HG02970 (cell line): ENCODE measurements around the gene SERINC5.

Experiments
- ATAC-seq: cut with Tn5 transposase; IDR thresholded peaks from one replicate; pipeline ENCODE4 v1.9.1; 2021; ENCODE audit warnings: mild to moderate bottlenecking, moderate library complexity, moderate number of reproducible peaks; ENCODE audit not compliant: unreplicated experiment, low FRiP score

SERINC5 gene

DNA sequence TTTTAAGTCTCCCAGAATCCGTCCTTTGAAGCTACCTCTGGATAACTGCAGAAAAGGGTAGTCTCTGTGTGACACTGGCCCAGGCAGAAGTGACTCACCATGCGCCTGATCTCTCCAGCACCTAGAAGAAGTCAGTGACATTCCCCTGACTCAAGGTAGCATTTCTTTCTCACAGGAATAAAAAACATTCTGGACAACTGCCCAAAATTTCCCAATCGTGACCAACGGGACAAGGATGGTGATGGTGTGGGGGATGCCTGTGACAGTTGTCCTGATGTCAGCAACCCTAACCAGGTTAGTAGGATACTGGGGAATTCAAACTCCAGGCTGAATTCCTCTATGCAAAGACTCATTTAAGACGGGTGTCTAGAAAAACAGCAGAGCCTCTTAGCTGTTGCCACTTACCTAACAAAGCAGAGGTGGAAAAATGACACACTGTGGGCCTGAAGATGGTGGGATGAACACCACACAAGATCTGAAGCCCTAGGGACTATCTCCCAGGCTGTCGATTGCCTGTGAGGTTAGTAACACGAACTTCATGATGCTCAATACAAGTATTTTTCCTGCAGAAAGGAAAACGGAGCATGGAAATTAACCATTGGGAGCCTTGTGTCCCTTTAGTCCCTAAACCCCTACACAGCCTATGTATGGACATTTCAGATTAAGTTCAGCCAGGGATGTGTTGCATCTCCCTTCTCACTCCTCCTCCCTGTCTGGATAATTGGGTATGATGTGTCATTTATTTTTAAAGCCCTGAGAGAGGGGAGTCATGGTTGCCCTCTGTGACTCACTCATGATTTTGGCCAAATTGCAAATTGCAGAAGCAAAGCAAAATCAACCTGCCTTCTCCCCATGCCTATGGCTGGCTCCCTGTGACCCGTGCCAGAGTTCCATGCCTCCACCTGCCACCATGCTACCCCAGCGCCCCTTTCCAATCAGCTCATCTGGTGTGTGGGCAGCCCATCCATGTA, 183.5 kb downstream of the SERINC5 start:
- ATAC-seq = no peak

DNA sequence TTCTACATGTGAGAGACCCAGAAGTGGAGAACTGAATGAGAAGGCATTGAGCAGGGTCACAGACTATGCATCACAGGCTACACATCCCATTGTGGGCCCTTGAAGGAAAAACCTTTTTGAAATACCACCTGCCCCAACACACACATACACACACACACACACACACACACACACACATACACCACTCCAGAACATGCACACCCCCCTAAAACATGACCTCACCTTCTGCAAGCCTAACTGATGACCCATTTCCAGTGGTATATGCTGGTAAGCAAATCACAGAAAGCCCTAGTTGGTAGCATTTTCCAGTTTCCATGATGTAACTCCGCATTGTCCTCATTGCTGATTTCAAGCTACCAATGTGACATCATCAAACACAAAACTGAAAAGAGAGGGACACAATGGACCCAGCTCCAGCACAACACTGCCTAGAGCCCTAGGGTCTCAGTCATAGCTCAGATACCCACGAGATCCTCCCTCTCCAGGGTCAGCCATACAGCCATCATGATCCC, 184.3 kb downstream of the SERINC5 start:
- no peak for ATAC-seq

DNA sequence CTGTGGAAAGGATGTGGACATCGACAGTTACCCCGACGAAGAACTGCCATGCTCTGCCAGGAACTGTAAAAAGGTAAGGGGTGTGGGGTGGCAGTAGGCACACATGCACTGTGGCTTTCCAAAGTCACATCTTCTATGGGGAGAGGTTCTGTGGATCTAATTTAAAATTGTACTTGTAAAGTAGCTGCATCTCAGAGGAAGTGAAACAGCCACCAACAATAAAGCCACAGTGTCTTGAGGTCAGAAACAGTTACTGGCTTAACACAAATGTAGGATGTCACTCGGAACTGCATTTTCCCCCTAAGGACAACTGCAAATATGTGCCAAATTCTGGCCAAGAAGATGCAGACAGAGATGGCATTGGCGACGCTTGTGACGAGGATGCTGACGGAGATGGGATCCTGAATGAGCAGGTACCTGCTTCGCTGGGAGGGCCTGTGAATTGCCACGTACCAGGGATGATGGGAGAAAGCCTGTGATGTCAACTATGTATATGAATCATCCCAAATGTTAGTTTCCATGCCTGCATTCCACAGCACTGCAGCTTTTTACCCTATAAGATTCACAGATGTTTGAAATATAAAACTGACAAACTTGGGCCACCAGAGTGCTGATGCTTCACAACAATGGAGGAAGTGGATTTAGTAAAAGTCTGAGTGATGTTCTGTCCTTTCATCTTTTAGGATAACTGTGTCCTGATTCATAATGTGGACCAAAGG, 185.4 kb downstream of the SERINC5 start:
- ATAC-seq = no peak

DNA sequence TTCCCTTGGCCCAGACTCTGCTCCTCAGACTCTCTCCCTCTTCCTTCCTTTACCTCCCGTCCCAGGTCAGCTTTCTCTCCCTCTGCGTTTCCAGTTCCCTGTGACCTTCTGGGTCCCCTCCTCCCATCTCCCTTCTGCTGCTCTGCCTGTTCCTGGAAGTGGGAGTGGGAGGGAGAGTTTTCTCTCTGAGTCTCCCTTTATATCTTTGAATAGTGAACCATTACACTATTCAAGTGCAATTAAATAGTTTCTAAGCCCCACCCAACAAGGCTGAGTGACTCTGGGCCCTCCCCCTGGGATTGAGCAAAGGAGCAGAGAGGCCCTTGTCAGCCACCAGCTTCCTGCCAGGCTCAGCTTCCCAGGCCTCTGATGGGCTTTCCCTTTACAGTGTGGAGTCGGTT, 185.9 kb downstream of the SERINC5 start:
- no peak for ATAC-seq

DNA sequence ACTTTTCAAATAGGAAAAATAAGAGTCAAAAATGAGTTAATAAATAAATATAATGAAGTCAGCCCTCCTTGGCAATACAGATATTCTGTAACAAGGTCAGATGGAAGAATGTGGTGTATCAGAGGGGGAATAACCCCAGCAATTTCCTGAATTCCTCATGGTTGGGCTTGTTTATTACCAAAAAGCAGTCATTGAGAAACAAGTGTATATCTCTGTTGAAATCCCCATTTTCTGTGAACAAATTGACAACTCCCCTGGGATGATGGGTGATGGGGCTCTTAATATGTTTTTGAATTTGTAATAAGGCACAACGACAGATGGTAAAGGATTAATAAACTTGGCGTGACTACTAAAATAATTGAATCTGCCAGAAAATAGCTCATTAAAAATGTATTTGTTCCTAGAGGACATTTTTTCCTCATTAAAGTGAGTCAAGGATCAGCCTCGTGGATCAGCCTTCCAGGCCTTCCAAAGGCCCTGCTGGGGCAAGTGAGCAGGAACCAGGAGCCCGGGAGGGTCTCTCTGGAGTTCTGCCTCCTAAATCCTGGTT, 186.5 kb downstream of the SERINC5 start:
- no peak for ATAC-seq

DNA sequence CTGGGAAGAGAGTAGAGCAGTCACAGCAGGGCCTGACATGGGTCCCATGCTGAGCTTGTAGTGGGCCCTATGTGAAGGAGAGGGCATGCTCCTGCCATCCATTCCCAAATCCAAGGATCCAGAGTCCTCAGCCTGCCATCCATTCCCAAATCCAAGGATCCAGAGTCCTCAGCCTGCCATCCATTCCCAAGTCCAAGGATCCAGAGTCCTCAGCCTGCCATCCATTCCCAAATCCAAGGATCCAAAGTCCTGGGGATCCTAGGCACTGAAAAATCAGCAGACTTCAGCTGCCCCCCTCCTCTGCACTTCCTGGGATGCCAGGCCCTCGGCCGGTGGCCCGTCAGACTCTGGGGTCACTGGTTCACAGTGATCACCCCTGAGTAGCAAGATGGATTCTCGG, 187.1 kb downstream of the SERINC5 start:
- ATAC-seq = no peak

DNA sequence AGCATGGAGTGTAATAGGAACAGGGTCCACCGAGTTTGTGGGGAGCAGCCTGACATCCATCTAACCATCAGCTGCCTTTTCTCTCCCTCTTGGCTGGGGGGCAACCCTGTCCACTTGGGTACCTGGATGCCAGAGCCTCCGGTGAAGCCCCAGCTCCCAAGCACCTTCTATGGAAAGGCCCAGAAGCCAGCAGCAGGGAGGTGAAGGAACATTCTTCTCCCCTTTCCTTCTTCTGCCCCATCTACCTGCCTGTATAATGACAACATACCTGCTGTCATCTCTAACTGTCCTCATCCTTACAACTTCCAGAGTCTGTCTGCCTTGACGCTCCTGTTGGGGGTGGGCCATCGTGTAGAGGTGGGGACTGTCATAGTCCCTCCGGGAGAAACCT, 187.6 kb downstream of the SERINC5 start:
- ATAC-seq = no peak

DNA sequence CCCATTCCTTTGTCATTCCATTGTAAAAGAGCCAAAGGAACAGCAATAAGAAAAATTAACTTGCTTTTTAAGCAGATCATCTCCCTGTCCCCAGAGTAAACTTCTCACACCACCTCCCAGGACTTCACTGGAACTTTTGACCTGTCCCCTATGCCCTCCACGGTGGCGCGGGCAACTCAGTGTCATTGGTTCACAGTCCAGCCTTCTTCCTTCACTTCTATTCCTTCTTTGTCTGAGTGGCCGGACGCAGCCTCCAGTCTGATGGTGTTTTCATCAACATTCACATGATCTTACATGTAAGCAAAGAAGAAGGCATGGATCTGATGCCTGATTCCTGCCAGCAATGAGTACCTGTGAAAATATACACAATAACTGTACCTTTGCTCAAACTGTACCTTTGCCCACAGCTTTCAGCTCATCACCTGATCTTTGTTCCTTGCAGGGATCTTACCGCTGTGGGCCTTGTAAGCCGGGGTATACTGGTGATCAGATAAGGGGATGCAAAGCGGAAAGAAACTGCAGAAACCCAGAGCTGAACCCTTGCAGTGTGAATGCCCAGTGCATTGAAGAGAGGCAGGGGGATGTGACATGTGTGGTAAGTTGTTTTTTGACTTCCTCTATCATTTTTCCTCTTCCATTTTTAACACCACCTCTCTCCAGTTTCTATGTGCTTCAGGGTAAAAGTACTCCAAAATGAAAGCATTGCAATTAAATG, 188.2 kb downstream of the SERINC5 start:
- no peak for ATAC-seq

DNA sequence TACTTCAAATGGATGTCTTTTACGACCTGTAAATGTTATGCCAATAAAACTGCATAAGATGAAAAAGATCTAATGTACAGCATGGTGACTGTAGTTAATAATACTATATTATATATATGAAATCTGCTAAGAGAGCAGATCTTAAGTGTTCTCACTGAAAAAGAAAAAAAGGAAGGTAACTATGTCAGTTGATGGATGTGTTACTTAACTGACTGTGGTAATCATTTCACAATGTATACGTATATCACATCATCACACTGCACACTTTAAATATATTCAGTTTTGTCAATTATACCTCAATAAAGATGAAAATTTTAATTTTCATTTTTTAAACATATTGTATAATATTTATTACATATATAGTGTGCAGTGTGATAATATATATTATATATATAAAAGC, 188.8 kb downstream of the SERINC5 start:
- no peak for ATAC-seq

DNA sequence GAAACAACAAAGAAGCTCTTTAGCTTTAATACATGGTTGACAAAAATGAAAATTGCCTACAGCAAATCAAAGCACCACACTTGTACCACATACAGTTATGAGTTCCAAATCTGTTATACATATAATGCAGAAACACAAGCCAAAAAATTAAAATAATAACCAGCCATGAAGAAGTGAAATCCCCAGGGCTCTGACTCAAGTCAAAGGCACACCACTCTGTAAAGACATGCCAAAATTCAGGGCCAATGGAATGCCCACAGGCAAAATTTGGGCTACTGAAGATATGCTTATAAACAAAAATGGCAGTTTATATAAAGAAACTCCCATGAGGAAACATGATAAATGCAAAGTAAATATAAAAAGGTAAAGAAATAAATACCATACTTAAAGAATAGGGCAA, 191.7 kb downstream of the SERINC5 start:
- no peak for ATAC-seq
